Effector memory CD4-positive, alpha-beta T cell (primary cell): ENCODE measurements around the gene IL17RB.
A peak's percentile ranks its signal among the peaks of the same experiment; 100 is the strongest.

Experiments used
- DNase-seq, 3 donors: peaks; one replicate each; pipeline ENCODE4 v3.0.0-alpha.2; 2020
- H3K27ac ChIP-seq: 2 replicates; pipeline ENCODE4 v1.7.0; 2013; ENCODE audit warnings: mild to moderate bottlenecking, low read length, moderate library complexity; ENCODE audit not compliant: insufficient read depth, poor library complexity, severe bottlenecking
- H3K27me3 ChIP-seq: replicated peaks from 2 replicates; pipeline ENCODE4 v1.7.0; 2013; ENCODE audit warnings: mild to moderate bottlenecking, low read length; ENCODE audit not compliant: insufficient read depth, control insufficient read depth, poor library complexity, severe bottlenecking
- H3K36me3 ChIP-seq: 2 replicates; pipeline ENCODE4 v1.7.0; 2013; ENCODE audit warnings: mild to moderate bottlenecking, low read length, moderate library complexity; ENCODE audit not compliant: control insufficient read depth, insufficient read depth
- H3K4me1 ChIP-seq: 2 replicates; pipeline ENCODE4 v1.7.0; 2013; ENCODE audit warnings: low read length, mild to moderate bottlenecking; ENCODE audit not compliant: control insufficient read depth, insufficient read depth, poor library complexity, severe bottlenecking
- H3K4me3 ChIP-seq: 2 replicates; pipeline ENCODE4 v1.7.0; 2013; ENCODE audit warnings: low read length, low read depth, mild to moderate bottlenecking; ENCODE audit not compliant: insufficient read depth, poor library complexity, severe bottlenecking
- H3K9me3 ChIP-seq: 2 replicates; pipeline ENCODE4 v1.7.0; 2013; ENCODE audit warnings: mild to moderate bottlenecking, low read length, moderate library complexity; ENCODE audit not compliant: control insufficient read depth

The IL17RB gene

GRCh38 chr3:53843195-53844177 is 2.9 kb upstream of the IL17RB start:
- H3K27ac ChIP-seq = no peak overlapping the region
- DNase-seq = no peak
- H3K36me3 ChIP-seq = no peaks in the 10 kb centered on the region
- no peak overlapping the region for H3K4me3 ChIP-seq
- no peaks in the 10 kb centered on the region for H3K9me3 ChIP-seq
- H3K27me3 ChIP-seq = peaks cover 24% of the 10 kb centered on the region
- peaks cover 10% of the 10 kb centered on the region for H3K4me1 ChIP-seq

GRCh38 chr3:53844262-53845102 is 1.9 kb upstream of the IL17RB start:
- Histone ChIP-seq H3K36me3 (no peaks in the 10 kb centered on the region), H3K27me3 (peaks cover 26% of the 10 kb centered on the region), H3K27ac (no peak overlapping the region), H3K9me3 (no peaks in the 10 kb centered on the region), H3K4me3 (no peak overlapping the region), H3K4me1 (peaks cover 10% of the 10 kb centered on the region)
- DNase-seq = no peak

GRCh38 chr3:53845103-53845880 is 1.1 kb upstream of the IL17RB start:
- no peak overlapping the region for H3K27ac ChIP-seq
- no peak for DNase-seq
- peak overlapping the region; percentile 51 for H3K4me3 ChIP-seq
- no peaks in the 10 kb centered on the region for H3K36me3 ChIP-seq
- H3K9me3 ChIP-seq = no peaks in the 10 kb centered on the region
- peaks cover 10% of the 10 kb centered on the region for H3K4me1 ChIP-seq
- peaks cover 26% of the 10 kb centered on the region for H3K27me3 ChIP-seq

GRCh38 chr3:53845881-53846133 is 561 bp upstream of the IL17RB start:
- Histone ChIP-seq H3K27me3 (peaks cover 26% of the 10 kb centered on the region), H3K9me3 (no peaks in the 10 kb centered on the region), H3K27ac (no peak overlapping the region), H3K4me1 (peaks cover 10% of the 10 kb centered on the region), H3K4me3 (peak overlapping the region; percentile 51), H3K36me3 (no peaks in the 10 kb centered on the region)
- DNase-seq = no peak

- Histone ChIP-seq H3K4me1 (peaks cover 10% of the 10 kb centered on the region), H3K9me3 (no peaks in the 10 kb centered on the region), H3K36me3 (no peaks in the 10 kb centered on the region), H3K4me3 (peak overlapping the region; percentile 51), H3K27me3 (peaks cover 26% of the 10 kb centered on the region), H3K27ac (no peak overlapping the region)
- DNase-seq = no peak
These were observed 435 bp downstream of the IL17RB start for GRCh38 chr3:53846851-53847155.

- H3K36me3 ChIP-seq = no peaks in the 10 kb centered on the region
- no peak overlapping the region for H3K4me3 ChIP-seq
- peaks cover 10% of the 10 kb centered on the region for H3K4me1 ChIP-seq
- H3K27me3 ChIP-seq = peaks cover 17% of the 10 kb centered on the region
- H3K9me3 ChIP-seq = no peaks in the 10 kb centered on the region
- no peak overlapping the region for H3K27ac ChIP-seq
- no peak for DNase-seq
These were observed 3.5 kb downstream of the IL17RB start for GRCh38 chr3:53849916-53850315.

- Histone ChIP-seq H3K9me3 (no peaks in the 10 kb centered on the region), H3K4me1 (peaks cover 7% of the 10 kb centered on the region), H3K27me3 (peaks cover 11% of the 10 kb centered on the region), H3K36me3 (no peaks in the 10 kb centered on the region), H3K27ac (no peak overlapping the region), H3K4me3 (no peak overlapping the region)
- no peak for DNase-seq
These were observed 4.5 kb downstream of the IL17RB start for GRCh38 chr3:53850895-53851294.

- no peaks in the 10 kb centered on the region for H3K9me3 ChIP-seq
- H3K36me3 ChIP-seq = peaks cover 5% of the 10 kb centered on the region
- no peak overlapping the region for H3K4me3 ChIP-seq
- no peak overlapping the region for H3K27ac ChIP-seq
- H3K27me3 ChIP-seq = no peaks in the 10 kb centered on the region
- H3K4me1 ChIP-seq = no peaks in the 10 kb centered on the region
- no peak for DNase-seq
These were observed 10.6 kb downstream of the IL17RB start for GRCh38 chr3:53856964-53857363.

- no peak for DNase-seq
- Histone ChIP-seq H3K4me3 (no peak overlapping the region), H3K27me3 (no peaks in the 10 kb centered on the region), H3K9me3 (no peaks in the 10 kb centered on the region), H3K36me3 (peaks cover 7% of the 10 kb centered on the region), H3K27ac (no peak overlapping the region), H3K4me1 (no peaks in the 10 kb centered on the region)
These were observed 11.9 kb downstream of the IL17RB start for GRCh38 chr3:53858096-53858741.
